Body of pancreas (tissue), 4 donors: ENCODE data around the gene IVNS1ABP. TPM values are rescaled to one million over a fixed set of nuclear protein-coding genes. Genes with fewer than 3 reads are reported as not detected.

Experiments
- ATAC-seq: fragments of 150-250 bp; one replicate; pipeline ENCODE4 v1.9.1; 2016
- DNase-seq, 4 donors: peaks; one replicate each; pipeline ENCODE4 v3.0.0-alpha.2; 2019
- H3K27ac ChIP-seq, 4 donors: fragments of 200-600 bp; sonication (generic); 1 replicate in 3 of 4; 2 replicates in 1 of 4; pipeline versions ENCODE4 v1.5.1 to v1.6.1; 2016 to 2019; ENCODE audit warnings: mild to moderate bottlenecking in 1 of 4, mixed read lengths in 1 of 4, moderate library complexity in 1 of 4
- H3K27me3 ChIP-seq, 2 donors: fragments of 200-600 bp; sonication (generic); one replicate each; pipeline ENCODE4 v1.6.0; 2016; ENCODE audit warnings: mild to moderate bottlenecking in 1 of 2
- H3K36me3 ChIP-seq, 2 donors: fragments of 200-600 bp; sonication (generic); replicated peaks in 1 of 2; 2 replicates each; pipeline ENCODE4 v1.5.1; 2016; ENCODE audit warnings: low read depth in 2 of 2; ENCODE audit not compliant: insufficient read depth in 1 of 2
- H3K4me1 ChIP-seq: fragments of 200-600 bp; sonication (generic); one replicate; pipeline ENCODE4 v1.6.0; 2016
- H3K4me3 ChIP-seq, 2 donors: fragments of 200-600 bp; sonication (generic); 1 replicate in 1 of 2; 2 replicates in 1 of 2; pipeline ENCODE4 v1.5.1; 2016 to 2019
- H3K9me3 ChIP-seq, 3 donors: fragments of 200-600 bp; sonication (generic); 1 replicate in 2 of 3; 2 replicates in 1 of 3; pipeline ENCODE4 v1.5.1; 2016
- POLR2A ChIP-seq, 3 donors: fragments of 450-650 bp; IDR thresholded peaks; one replicate each; pipeline ENCODE4 v1.6.1; 2016; ENCODE audit warnings: antibody characterized with exemption in 3 of 3, mild to moderate bottlenecking in 2 of 3
- WGBS, 2 donors: methylation state at CpG; one replicate each; pipeline ENCODE4 v1.1.5; 2017; 5-methylcytosine and 5-hydroxymethylcytosine counted together
- intact Hi-C: fragments of 100-400 bp; cut with DNase I; formaldehyde crosslinking; loops from one replicate; pipeline ENCODE4 v1.15.1; 2023
- total RNA-seq, 2 donors: library from RNA; depleted of rRNA; stranded (reverse); fragments of >200 nt; gene quantifications; one replicate each; pipeline ENCODE4 v1.1.0, GENCODE V29; 2016
- TF ChIP-seq, protein P1 (sequence below), 7 experiments: fragments of 450-650 bp in 4 of 7; fragments of 200-600 bp in 3 of 7; sonication (generic) in 3 of 7; IDR thresholded peaks; one replicate each; pipeline ENCODE4 v1.5.1; 2016 to 2019; ENCODE audit warnings: antibody characterized with exemption in 7 of 7

IVNS1ABP gene
- total RNA-seq, 2 donors from 2014 or later, result 33.6 to 43.8 TPM

DNA sequence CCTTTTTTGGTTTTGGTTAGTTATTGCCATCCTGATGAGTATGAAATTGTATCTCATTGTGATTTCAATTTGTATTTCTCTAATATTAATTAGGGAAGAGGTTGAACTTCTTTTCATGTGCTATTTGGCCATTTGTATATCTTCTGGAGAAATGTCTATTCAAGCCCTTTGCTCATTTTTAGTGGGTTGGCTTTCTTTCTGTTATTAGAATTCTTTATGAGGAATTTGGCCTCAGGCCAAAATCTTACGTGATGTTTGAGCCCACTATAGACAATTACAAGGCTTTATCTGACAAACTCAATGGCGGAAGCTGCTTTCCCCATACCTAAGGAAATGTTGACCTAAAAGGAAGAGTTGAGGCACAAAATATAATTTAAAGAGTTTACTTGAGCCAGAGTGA lies 32.9 kb downstream of the IVNS1ABP start:
- DNase-seq (no peak), ATAC-seq (no peak)
- TF ChIP-seq POLR2A (IDR thresholded peaks at IDR 0.05), result no peak
- TF ChIP-seq, protein P1, sequence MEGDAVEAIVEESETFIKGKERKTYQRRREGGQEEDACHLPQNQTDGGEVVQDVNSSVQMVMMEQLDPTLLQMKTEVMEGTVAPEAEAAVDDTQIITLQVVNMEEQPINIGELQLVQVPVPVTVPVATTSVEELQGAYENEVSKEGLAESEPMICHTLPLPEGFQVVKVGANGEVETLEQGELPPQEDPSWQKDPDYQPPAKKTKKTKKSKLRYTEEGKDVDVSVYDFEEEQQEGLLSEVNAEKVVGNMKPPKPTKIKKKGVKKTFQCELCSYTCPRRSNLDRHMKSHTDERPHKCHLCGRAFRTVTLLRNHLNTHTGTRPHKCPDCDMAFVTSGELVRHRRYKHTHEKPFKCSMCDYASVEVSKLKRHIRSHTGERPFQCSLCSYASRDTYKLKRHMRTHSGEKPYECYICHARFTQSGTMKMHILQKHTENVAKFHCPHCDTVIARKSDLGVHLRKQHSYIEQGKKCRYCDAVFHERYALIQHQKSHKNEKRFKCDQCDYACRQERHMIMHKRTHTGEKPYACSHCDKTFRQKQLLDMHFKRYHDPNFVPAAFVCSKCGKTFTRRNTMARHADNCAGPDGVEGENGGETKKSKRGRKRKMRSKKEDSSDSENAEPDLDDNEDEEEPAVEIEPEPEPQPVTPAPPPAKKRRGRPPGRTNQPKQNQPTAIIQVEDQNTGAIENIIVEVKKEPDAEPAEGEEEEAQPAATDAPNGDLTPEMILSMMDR (IDR thresholded peaks at IDR 0.05), result no peak
- H3K4me1 ChIP-seq, result no peaks in the 10 kb centered on the region
- no peaks in the 10 kb centered on the region for H3K36me3 ChIP-seq
- WGBS, 2 donors, result 89 to 94% methylated on average over 2 of the region's 2 CpGs
- no peaks in the 10 kb centered on the region for H3K27me3 ChIP-seq
- no peak overlapping the region for H3K4me3 ChIP-seq
- intact Hi-C loops, result no loop called here
- no peaks in the 10 kb centered on the region for H3K9me3 ChIP-seq
- H3K27ac ChIP-seq, result no peak overlapping the region

DNA sequence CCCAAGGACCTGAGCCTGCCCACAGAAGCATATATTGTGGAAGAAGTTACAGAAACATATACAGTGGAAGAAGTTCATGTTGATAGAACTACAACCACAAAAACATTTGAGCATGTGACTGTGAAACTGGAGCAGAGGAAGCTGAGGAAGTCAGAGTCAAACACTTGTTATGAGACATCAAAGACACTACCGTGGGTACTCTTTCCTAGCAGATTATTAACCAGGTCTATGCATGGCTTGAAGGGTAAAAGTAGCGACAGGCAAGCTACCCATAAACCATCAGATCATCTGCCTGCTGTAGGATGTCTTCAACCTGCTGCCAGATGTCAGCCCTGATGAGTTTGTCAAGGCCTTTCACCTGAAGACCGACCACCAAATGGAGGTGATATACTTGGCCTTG lies 35.8 kb downstream of the IVNS1ABP start:
- DNase-seq (no peak), ATAC-seq (no peak)
- Histone ChIP-seq H3K4me3 (no peak overlapping the region), H3K27ac (no peak overlapping the region), H3K36me3 (no peaks in the 10 kb centered on the region), H3K9me3 (no peaks in the 10 kb centered on the region), H3K27me3 (no peaks in the 10 kb centered on the region), H3K4me1 (no peaks in the 10 kb centered on the region)
- intact Hi-C loops, result no loop called here
- TF ChIP-seq, protein P1 (IDR thresholded peaks at IDR 0.05), result no peak
- no peak for TF ChIP-seq POLR2A (IDR thresholded peaks at IDR 0.05)
- 53 to 86% methylated on average over 3 of the region's 3 CpGs for WGBS, 2 donors

DNA sequence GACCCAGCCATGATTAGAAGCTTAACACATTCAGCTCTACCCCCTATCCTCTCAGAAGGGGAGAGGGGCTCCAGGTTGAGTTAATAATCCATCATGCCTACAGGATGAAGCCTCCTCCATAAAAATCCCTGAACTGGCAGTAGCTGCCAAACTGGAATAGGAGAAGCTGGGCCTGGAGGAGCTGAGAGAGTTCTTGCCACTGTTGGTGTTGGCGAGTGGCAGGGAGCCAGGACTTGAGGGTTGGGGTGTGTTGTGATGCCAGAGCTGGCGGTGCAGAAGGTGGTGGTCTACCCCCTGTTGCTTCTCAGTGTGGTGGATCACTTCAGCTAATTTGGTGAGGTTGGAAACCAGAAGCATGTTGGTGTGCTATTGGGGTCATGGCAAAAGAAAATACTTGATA lies 36.5 kb downstream of the IVNS1ABP start:
- H3K4me1 ChIP-seq, result no peaks in the 10 kb centered on the region
- no peak overlapping the region for H3K4me3 ChIP-seq
- no peaks in the 10 kb centered on the region for H3K27me3 ChIP-seq
- no peak for TF ChIP-seq POLR2A (IDR thresholded peaks at IDR 0.05)
- DNase-seq (no peak), ATAC-seq (no peak)
- intact Hi-C loops, result no loop called here
- no peak overlapping the region for H3K27ac ChIP-seq
- no peaks in the 10 kb centered on the region for H3K36me3 ChIP-seq
- H3K9me3 ChIP-seq, result no peaks in the 10 kb centered on the region
- 93 to 95% methylated on average over 2 of the region's 2 CpGs for WGBS, 2 donors

GRCh38 chr1:185279571-185279970 lies 37.5 kb downstream of the IVNS1ABP start:
- no peak overlapping the region for H3K4me3 ChIP-seq
- intact Hi-C loops, result no loop called here
- no peaks in the 10 kb centered on the region for H3K36me3 ChIP-seq
- H3K9me3 ChIP-seq, result no peaks in the 10 kb centered on the region
- H3K4me1 ChIP-seq, result no peaks in the 10 kb centered on the region
- no peak for ATAC-seq
- TF ChIP-seq POLR2A (IDR thresholded peaks at IDR 0.05), result no peak
- TF ChIP-seq, protein P1 (IDR thresholded peaks at IDR 0.05), result no peak
- DNase-seq, result no peak
- no peak overlapping the region for H3K27ac ChIP-seq
- H3K27me3 ChIP-seq, result no peaks in the 10 kb centered on the region

- ATAC-seq (no peak), DNase-seq (no peak)
- Histone ChIP-seq H3K4me1 (no peaks in the 10 kb centered on the region), H3K9me3 (no peaks in the 10 kb centered on the region), H3K27me3 (no peaks in the 10 kb centered on the region), H3K36me3 (no peaks in the 10 kb centered on the region), H3K27ac (no peak overlapping the region), H3K4me3 (no peak overlapping the region)
- 95% methylated on average over 4 of the region's 4 CpGs for WGBS, 2 donors
- intact Hi-C loops, result no loop called here
- TF ChIP-seq, protein P1 (IDR thresholded peaks at IDR 0.05), result no peak
- TF ChIP-seq POLR2A (IDR thresholded peaks at IDR 0.05), result no peak
Measured at GRCh38 chr1:185271921-185272320, 45.1 kb downstream of the IVNS1ABP start.
